KG1 (cell line): ENCODE results near the gene ERP29.
"Not testable (repeated sequence)": the region's sequence is repeated elsewhere in the genome, so short reads cannot be mapped to it uniquely, and the experiment has no call there.

Experiments
- DNase-seq: peaks from one replicate; lab custom pipeline; 2025; lab: John Stamatoyannopoulos, UW

Gene ERP29

DNA sequence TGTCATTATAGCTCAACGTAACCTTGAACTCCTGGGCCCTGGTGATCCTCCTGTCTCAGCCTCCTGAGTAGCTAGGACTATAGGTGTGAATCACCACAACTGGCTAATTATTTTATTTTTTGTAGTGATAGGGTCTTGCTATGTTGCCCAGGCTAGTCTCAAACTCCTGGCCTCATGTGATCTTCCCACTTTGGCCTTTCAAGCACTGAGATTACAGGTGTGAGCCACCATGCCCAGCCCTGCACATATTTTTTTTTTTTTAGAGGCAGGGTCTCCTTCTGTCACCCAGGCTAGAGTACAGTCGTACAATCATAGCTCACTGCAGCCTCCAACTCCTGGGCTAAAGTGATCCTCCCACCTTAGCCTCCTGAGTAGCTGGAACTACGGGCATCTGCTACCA lies 9.2 kb upstream of the ERP29 start:
- DNase-seq: no peak

DNA sequence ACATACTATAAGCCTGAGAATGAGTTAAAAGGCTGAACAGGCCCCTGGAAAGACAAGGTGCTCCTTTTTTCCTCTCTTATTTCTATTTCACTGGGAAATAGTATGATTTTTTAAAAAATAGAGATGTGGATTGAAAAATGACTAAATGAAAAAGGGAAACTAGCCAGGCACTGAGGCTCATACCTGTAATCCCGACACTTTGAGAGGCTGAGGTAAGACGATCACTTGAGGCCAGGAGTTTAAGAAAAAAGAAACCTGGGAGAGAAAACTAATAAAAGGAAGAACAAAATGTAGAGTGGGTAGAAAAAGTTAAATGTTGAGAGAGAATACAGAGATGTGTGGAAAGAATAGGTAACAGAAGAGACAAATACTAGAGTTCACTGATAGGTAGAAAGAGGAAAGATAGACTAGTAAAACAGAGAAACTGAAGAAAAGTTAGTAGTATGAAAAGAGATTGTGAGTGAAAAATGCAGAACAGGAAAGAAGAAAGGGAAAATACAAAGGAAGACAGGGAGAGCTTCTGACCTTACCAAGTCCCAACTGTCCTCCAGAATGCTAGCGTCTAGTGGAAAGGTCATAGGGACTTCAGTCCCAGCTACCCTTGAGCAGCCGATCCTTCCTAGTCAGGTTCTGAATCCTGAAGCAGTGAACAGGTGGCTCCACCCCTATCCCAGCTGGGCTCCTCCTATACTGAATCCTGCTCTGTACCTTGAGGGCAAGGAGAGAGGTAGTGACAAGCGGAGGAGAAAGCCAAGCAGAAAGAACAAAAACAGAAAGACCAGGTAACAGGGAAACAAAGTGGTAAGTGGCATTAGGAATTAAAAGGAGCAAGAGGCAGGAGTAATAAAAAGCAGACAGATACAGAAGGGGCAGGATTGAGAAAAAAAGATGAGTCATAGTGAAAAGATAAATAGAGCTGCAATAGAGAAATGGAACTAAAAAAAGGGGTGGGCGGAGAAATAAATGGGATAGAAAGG lies 7.5 kb upstream of the ERP29 start:
- no peak for DNase-seq

DNA sequence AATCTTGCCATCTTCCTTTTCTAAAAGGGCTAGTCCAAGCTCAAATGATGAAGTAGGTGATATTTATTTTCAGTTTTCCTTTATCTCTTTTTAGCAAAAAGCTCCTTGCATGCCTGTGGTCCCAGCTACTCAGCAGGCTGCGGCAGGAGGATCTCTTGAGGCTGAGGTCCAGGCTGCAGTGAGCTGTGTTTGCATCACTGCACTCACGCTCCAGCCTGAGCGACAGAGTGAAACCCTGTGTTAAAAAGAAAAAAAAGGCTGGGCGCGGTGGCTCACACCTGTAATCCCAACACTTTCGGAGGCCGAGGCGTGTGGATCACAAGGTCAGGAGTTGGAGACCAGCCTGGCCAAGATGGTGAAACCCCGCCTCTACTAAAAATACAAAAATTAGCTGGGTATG lies 5.3 kb upstream of the ERP29 start:
- DNase-seq: no peak

DNA sequence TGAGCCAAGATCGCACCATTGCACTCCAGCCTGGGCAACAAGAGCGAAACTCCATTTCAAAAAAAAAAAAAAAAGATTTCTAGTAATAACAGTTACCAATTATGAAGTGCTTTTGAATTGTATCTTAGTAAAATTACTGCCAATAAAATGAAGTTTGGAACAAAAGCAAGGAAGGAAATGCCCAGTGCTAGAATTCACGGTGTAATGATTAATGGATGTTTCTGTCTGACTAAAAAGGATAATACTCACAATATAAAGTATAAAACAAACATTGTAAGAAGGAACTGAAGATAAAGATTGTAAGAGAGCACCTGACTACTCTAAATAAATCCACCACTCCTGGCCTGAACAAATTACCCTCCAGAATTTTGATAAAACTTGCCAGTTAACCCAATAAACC lies 4.3 kb upstream of the ERP29 start:
- DNase-seq: no peak

DNA sequence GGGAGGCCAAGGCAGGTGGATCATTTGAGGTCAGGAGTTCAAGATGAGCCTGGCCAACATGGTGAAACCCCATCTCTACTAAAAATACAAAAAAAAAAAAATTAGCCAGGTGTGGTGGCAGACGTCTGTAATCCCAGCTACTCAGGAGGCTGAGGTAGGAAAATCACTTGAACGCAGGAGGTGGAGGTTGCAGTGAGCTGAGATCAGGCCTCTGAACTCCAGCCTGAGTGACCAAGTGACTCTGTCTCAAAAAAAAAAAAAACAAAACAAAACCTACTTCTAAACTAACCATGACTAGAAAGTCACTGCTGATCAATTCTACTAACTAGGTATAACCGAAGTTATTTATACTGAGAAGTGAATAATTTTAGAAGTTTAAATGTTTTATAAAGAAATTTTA lies 3.6 kb upstream of the ERP29 start:
- DNase-seq: not testable (repeated sequence)

DNA sequence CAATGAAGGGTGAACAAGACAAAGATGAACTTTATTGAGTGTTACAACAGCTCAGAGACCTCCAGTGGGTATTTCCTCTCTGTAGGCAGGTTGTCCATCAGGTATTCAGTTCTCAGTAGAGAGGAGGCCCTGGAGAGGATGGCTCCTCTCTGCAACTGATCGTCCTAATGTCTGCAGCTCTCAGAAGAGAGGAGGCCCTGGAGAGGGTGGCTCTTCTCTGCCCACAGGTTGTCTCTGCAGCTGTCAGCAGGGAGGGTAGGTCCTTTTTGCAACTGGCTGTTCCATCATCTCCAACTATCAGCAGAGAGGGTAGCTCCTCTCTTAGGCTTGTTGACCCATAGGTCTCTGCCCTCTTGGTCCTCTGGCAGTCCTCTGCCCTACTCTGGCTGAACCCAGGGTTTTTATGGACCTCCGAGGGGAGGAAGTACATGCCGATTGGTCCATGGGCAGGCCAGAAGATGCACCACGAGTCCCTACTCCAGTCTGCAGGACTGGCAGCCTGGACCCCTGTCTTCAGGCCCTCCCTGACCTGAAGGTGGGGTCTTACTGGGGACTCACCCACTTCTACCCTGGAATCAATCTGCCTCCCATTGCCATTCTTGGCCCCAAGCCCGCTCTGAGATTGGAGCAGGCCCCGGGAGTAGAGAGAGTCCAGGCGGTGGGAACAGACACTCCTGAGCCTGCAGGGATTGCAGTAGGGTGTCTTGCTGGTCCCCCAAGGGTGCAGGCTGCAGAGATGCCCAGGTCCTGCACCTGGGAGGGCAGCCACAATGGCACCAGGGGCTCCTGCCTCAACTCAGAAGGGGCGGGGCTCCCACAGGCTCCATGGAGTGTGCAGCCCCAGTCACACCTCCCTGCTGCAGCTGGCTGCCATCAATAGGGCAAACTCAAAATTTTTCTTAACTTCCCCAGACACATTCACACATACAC lies 2.5 kb upstream of the ERP29 start:
- no peak for DNase-seq

DNA sequence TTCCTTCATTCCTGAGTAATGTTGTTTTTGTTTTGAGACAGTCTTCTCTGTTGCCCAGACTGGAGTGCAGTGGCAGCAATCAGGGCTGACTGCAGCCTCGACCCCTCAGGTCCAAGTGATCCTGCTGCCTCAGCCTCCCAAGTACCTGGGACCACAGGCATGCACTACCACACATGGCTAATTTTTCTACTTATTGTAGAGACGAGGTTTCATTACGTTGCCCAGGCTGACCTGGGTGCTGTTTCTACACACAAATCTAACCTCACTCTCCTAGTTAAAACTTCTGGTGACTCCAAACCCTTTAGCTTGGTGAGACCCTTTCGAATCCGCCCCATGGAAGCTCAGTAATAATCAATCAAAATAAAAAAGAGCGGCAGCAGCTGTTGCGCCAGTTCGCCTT lies 1.5 kb upstream of the ERP29 start:
- DNase-seq: no peak

DNA sequence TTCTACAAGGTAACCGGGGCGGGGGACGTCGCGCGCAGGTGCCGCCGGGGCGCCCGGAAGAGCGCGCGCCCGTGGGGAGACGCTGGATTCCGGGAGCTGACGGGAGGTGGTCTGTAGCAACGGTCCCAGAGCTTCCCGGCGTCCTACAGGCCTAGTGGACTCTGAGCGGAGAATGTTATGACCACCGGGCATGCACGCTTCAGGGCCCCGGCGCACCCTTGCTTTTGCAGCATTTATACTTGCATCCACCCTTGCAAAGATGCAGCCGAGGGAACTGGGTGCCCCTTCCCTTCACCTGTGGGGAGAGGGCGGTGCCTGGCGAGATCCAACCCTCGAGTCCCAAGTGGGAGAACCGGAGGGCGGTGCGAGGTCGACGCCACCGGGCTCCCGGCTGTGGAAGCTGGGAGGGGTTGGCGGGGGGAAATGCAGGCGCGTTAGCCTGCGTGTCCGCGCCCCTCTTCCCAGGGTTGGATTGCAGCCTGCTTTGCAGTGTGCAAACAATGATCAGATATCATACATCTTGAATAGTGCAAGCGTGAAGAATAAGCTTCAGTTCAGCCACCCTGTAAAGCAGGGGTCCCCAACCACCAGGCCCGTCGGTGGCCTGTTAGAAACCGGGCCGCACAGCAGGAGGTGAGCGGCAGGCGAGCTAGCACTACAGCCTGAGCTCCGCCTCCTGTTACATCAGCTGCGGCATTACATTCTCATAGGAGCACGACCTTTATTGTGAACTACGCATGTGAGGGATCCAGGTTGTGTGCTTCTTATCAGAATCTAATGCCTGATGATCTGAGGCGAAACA lies 576 bp downstream of the ERP29 start:
- DNase-seq: no peak

DNA sequence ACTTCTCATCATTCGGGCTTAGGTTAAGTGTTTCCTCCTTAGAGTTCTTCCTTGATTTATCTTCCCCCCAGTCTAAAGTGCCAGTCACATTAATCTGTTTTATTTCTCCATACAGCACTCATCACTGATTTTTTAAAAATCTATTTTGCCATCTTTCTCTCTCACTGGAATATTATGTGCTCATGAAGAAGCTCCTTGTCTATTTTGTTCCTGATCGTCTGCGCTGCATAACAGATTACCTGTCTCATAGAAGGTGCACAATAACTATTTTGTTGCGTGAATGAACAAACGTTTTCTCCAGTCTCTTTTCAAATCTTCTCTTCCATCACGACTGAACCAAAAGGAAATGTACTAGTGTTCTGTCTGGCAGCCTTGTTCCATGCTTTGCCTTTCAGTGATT lies 2.7 kb downstream of the ERP29 start:
- no peak for DNase-seq

DNA sequence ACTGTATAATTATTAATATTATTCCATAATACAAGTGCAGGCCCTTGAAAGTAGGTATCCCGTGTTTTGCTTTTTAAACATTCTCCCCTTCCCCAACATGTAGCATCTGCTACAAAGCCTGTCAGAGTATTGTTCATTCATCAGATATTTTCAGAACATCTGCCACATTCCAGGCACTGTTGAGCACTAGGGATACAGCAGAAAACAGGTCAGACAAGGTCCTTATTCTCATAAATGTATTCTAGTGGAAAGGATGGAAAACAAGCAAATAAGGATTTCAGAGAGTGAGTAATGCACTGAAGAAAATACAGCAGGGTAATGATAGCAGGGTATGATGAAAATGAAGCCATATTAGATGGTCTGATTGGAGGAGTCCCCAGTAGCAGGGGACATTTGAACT lies 3.8 kb downstream of the ERP29 start:
- no peak for DNase-seq

DNA sequence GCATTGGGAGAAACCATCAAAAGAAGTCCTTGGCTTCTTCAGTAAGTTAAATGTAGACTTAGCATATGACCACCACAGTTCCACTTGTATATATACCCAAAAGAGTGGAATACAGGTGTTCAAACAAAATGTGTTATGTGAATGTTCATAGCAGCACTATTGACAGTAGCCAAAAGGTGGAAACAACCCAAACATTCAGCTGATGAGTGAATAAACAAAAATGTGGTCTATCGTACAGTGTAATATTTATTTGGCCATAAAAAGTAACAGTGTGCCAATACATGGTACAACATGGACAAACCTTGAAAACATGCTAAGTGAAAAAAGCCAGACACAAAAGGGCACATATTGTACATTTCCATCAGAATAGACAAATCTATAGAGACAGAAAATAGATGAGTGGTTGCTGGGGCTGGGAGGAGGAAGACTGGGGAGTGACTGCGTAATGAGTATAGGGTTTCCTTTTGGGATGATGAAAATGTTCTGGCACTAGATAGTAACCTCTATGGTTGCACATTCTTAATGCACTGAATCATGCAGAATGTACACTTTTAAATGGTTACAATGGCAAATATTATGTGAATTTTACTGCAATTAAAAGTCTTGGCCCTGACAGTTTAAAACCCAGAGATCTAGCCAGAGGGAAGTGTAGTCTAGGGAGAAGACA lies 5.5 kb downstream of the ERP29 start:
- DNase-seq: no peak

DNA sequence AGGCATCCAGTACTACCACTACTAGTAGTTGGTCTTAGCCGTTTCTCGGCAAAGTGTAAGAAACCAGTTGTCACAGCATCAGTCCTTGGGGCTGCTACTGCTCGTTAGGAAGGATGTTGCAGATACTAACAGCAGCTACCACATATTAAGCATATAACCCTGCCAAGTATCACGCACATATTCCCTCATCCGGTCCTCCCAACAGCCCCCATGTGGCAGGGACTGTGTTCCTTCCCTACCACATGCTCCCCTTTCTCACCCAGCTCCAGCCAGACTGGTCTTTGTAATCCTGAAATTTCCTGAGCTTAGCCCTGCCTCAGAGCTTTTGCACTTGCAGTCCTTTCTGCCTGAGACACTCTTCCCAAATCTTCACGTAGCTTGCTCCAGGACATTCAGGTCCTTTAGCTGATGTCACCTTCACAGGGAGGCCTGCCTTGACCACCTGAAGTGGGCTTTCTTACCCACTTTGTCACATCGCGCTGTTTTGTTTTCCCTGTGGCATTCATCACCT lies 7.8 kb downstream of the ERP29 start:
- DNase-seq: no peak

DNA sequence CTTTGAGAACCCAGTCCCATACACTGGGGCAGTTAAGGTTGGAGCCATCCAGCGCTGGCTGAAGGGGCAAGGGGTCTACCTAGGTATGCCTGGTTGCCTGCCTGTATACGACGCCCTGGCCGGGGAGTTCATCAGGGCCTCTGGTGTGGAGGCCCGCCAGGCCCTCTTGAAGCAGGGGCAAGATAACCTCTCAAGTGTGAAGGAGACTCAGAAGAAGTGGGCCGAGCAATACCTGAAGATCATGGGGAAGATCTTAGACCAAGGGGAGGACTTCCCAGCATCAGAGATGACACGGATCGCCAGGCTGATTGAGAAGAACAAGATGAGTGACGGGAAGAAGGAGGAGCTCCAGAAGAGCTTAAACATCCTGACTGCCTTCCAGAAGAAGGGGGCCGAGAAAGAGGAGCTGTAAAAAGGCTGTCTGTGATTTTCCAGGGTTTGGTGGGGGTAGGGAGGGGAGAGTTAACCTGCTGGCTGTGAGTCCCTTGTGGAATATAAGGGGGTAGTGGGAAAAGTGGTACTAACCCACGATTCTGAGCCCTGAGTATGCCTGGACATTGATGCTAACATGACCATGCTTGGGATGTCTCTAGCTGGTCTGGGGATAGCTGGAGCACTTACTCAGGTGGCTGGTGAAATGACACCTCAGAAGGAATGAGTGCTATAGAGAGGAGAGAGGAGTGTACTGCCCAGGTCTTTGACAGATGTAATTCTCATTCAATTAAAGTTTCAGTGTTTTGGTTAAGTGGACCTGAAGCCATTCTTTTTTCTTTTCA lies 9.2 kb downstream of the ERP29 start:
- no peak for DNase-seq

DNA sequence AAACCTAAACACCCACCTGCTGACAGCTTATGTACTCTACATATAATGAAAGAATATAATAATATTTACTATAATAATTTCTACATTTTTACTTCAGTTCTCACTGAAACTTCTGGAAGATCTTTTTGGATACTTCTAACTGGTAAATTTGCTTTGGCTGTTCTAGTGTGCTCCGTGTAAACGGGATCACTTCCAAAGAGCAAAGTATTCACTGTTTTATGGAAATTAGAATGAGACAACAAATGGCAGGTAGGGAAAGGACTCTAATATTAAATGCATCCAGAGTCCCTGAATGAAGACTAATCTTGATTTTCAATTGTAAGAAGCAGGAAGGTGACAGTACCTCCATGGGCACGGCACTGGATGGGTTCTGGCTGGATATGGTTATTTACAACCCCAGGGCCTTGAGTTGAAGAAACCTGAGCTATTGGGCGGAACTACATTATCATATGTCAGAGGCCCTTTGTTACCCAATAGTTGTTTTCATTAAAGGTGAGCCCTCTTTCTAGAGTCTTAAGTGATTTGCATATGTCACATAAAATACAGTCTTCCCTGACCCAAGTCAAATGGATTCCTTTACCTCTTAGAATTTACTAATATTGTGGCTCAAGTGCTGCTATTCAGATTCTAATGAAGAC lies 10.7 kb downstream of the ERP29 start:
- DNase-seq: no peak

DNA sequence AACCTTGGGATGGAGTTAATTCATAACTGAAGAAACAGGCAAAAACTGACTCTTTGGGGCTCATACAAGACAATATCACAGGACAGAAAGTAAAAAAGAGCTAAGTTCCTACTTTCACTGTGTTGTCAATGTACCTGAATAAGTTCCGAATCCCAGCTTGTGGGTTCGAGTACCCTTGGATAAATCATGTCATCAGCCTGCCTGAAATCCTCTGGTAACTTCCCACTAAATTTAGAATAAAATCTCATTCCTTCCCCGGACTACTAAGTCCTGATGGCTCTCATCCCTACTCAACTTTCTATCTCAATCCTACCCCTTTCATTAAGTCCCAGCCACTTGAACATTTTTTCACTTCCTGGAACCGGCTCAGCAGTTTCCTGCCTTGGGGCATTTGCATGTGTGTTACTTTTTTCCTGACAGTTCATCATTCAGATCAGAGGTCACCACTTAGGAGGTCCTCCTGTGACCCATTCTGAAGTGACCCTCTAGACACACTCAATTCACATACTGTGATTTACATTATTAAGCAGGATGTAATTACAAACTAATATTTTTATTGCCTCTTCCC lies 12.7 kb downstream of the ERP29 start:
- no peak for DNase-seq

DNA sequence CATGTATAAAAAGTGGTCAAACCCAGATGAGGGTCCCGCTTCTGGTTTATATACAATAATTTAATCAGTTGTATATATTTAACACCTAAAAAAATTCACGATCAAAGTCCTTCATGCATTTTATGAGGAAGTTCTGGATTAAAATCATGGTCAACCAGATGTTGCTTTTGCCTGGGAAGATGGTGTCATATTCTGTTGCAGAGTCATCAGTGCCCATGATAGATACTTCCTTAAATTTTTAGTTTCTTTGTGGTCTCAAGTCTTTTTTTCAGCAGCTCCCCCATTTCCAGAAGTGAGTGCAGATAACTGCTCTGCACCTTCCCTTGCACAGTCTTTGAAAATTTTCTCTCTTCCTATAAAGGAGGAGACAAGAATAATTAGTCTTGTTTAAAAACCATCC lies 16.1 kb downstream of the ERP29 start:
- no peak for DNase-seq

DNA sequence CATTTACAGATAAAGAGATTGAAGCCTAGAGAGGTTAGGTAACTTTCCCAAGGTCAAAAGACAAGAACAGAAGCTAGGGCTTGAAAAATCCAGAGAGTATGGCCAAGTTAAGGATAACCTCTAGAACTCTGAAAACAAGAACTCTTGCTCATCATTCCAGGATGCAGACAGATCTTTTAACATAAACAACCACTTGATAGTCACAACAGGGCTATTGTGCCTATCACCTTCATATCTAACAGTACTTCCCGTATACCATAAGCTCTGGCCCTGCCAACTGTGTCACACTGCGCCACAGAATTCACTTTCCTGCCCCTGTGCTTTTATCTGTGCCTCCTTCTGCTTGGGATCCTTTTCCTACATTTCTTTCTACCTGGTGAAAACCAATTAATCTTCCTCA lies 18.2 kb downstream of the ERP29 start:
- no peak for DNase-seq

DNA sequence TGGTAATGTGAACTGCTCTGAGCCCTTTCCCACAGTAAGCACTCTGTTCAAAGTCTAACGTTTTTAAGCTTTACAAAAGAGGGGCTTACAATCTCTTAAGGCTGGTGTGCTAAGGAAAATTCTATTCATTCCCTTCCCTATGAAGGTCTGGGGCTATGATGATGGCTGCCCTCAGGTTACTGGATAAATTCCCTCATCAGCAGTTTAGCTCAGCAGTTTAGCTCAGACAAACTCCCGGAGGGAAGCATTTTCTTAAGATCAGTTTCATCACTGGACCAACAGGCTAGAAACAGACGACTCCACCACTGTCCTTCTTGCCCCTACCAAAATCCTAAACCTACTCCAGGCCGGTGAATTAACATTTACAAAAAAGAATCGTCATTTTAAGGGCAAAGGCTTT lies 19.1 kb downstream of the ERP29 start:
- DNase-seq: no peak

DNA sequence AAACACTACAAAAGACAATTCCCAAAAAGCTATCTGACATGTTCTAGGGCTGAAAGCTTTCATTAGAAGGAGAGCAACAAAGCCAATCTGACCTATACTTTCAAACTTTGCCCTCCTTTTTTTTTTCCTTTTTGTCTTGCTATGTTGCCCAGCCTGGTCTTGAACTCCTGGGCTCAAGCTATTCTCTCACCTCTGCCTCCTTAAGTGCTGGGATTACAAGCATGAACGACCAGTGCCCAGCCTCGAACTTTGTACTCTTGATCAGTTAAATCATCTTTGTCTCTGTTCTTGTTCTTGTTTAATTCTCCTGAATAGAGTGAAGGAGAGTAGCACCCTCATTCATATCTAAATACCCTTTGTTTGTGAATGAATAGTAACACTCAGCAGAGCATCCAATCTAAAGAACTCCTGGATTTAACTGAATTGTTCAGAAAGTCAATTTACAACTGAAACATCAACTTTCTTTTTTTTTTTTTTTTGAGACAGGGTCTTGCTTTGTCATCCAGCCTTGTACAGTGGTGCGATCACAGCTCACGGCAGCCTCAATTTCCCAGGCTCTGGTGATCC lies 22.1 kb downstream of the ERP29 start:
- no peak for DNase-seq
